Astrocyte of the spinal cord (primary cell): ENCODE results near the gene ARID2.

Experiments used
- DNase-seq: peaks from one replicate; pipeline ENCODE4 v3.0.0; 2011; ENCODE audit warnings: low read depth, low spot score
- H3K4me3 ChIP-seq: 2 replicates; pipeline ENCODE4 v1.5.1; 2011; ENCODE audit warnings: low read depth, mild to moderate bottlenecking, low read length, moderate library complexity
- CTCF ChIP-seq: IDR thresholded peaks from 2 replicates; pipeline ENCODE4 v1.5.1; 2012; ENCODE audit warnings: low read depth, mild to moderate bottlenecking, low read length, inconsistent platforms
- in situ Hi-C: cut with HindIII; loops from 2 replicates; pipeline ENCODE4 v1.10.0; 2017; ENCODE audit warnings: low sequenced_read_pairs

Gene ARID2

GRCh38 chr12:45705404-45705803 lies 24.1 kb upstream of the ARID2 start:
- H3K4me3 ChIP-seq = no peak overlapping the region
- in situ Hi-C loops = no loop called here
- TF ChIP-seq CTCF = no peak

GRCh38 chr12:45707241-45707857 lies 22.2 kb upstream of the ARID2 start:
- no peak overlapping the region for H3K4me3 ChIP-seq
- TF ChIP-seq CTCF = no peak
- in situ Hi-C loops = no loop called here
- DNase-seq = no peak

More at GRCh38 chr12:45705404-45705803, 24.1 kb upstream of the ARID2 start:
- no peak for DNase-seq

GRCh38 chr12:45708363-45708762 lies 21.1 kb upstream of the ARID2 start:
- no peak for DNase-seq
- no peak for TF ChIP-seq CTCF
- no peak overlapping the region for H3K4me3 ChIP-seq
- in situ Hi-C loops = no loop called here

- DNase-seq = no peak
- no peak for TF ChIP-seq CTCF
- H3K4me3 ChIP-seq = no peak overlapping the region
- in situ Hi-C loops = no loop called here
Observed at GRCh38 chr12:45708901-45709300, 20.6 kb upstream of the ARID2 start.

- DNase-seq = no peak
- no peak for TF ChIP-seq CTCF
- H3K4me3 ChIP-seq = no peak overlapping the region
- in situ Hi-C loops = no loop called here
Observed at GRCh38 chr12:45712319-45712718, 17.2 kb upstream of the ARID2 start.

- no peak overlapping the region for H3K4me3 ChIP-seq
- in situ Hi-C loops = no loop called here
- peak; percentile 32 for DNase-seq
Observed at GRCh38 chr12:45713078-45713477, 16.4 kb upstream of the ARID2 start.

More at GRCh38 chr12:45713078-45713477, 16.4 kb upstream of the ARID2 start:
- no peak for TF ChIP-seq CTCF
